Erythroblast (primary cell): ENCODE data around the gene OTUB1.

ENCODE experiments used
- GATA1 ChIP-seq: IDR thresholded peaks from 2 replicates; pipeline ENCODE4 v1.6.1; 2011; ENCODE audit warnings: low read depth, mild to moderate bottlenecking, control low read depth, low read length, moderate library complexity
- POLR2A ChIP-seq: IDR thresholded peaks from 2 replicates; pipeline ENCODE4 v1.6.1; 2011; ENCODE audit warnings: mild to moderate bottlenecking, low read length

DNA sequence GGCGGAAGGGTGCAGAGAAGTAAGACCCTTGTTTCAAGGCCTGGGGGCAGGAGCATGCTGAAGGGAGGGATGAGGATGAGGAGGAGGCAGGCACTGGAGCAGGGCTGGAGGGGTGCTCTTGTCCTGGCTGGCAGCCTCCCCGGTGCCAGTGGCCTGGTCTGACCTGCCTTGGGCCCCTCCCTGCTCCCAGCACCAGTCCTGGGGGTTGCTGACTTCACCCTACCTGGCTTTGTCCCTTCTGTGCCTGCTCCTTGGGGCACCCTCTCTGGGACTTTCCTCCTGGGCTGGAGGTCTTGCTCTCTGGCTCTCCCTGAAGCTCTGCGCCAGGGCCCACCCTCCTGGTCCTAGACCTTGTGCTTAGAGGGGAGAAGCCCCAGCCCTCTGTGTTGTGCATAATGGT is 44.8 kb downstream of the OTUB1 start:
- no peak for TF ChIP-seq POLR2A
- TF ChIP-seq GATA1: no peak
